Thyroid gland (tissue), 4 donors: ENCODE data around the gene MRPL16. TPM values are rescaled to one million over a fixed set of nuclear protein-coding genes. Genes with fewer than 3 reads are reported as not detected.
"Not testable (repeated sequence)": the region's sequence is repeated elsewhere in the genome, so short reads cannot be mapped to it uniquely, and the experiment has no call there.

ENCODE experiments used
- DNase-seq, 2 donors: peaks; one replicate each; pipeline ENCODE4 v3.0.0-alpha.2; 2019
- H3K27ac ChIP-seq, 3 donors: fragments of 200-600 bp; sonication (generic); 1 replicate in 2 of 3; 2 replicates in 1 of 3; pipeline ENCODE4 v1.5.1; 2016 to 2019; ENCODE audit warnings: mild to moderate bottlenecking in 1 of 3, moderate library complexity in 1 of 3
- H3K27me3 ChIP-seq: fragments of 200-600 bp; sonication (generic); one replicate; pipeline ENCODE4 v1.5.1; 2019
- H3K36me3 ChIP-seq, 2 donors: fragments of 200-600 bp; sonication (generic); one replicate each; pipeline ENCODE4 v1.5.1; 2016 to 2019
- H3K4me1 ChIP-seq, 2 donors: fragments of 200-600 bp; sonication (generic); one replicate each; pipeline ENCODE4 v1.5.1; 2017 to 2019
- H3K4me3 ChIP-seq, 3 donors: fragments of 200-600 bp; sonication (generic); replicated peaks in 1 of 3; 1 replicate in 2 of 3; 2 replicates in 1 of 3; pipeline ENCODE4 v1.5.1; 2016; ENCODE audit warnings: mild to moderate bottlenecking in 1 of 3
- H3K9me3 ChIP-seq: fragments of 200-600 bp; sonication (generic); one replicate; pipeline ENCODE4 v1.5.1; 2017
- CTCF ChIP-seq, 6 experiments: fragments of 200-600 bp in 3 of 6; fragments of 450-650 bp in 3 of 6; sonication (generic) in 3 of 6; IDR thresholded peaks; one replicate each; pipeline ENCODE4 v1.5.1; 2016 to 2019; ENCODE audit warnings: antibody characterized with exemption in 6 of 6, mild to moderate bottlenecking in 2 of 6, inconsistent platforms in 1 of 6, moderate library complexity in 1 of 6
- POLR2A ChIP-seq, 2 donors: fragments of 450-650 bp; IDR thresholded peaks; one replicate each; pipeline ENCODE4 v1.6.1; 2017; ENCODE audit warnings: antibody characterized with exemption in 2 of 2, mild to moderate bottlenecking in 2 of 2, moderate library complexity in 1 of 2
- WGBS, 2 donors: methylation state at CpG; one replicate each; pipeline ENCODE4 v1.1.5; 2017; 5-methylcytosine and 5-hydroxymethylcytosine counted together
- intact Hi-C: fragments of 100-400 bp; cut with DNase I; formaldehyde crosslinking; loops from one replicate; pipeline ENCODE4 v1.15.1; 2023
- total RNA-seq, 4 donors: library from RNA; depleted of rRNA; stranded (reverse); fragments of >200 nt; gene quantifications; one replicate each; pipeline ENCODE4 v1.2.3, GENCODE V29; 2016

The MRPL16 gene
- total RNA-seq, 4 donors from 2014 or later, result 19.4 to 40.7 (median 25.4) TPM

DNA sequence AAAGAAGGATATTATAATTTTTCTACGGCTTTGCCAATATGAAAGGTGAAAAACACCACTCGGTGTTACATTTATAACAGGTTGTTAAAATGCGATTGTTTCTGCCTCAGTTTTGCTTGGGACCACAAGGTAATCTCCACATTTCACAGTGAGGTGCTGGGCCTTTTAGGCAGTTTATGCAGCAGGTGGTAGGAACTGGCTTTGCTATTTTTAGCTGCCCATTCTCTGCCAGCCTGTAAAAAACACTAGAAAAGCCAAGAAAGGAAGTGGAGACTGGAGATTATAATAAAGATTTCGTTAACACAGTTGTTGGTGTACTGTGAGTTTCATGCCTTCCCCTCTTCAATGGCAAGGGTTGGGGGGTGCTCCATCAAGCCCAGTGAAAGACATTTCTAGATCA, 8.0 kb upstream of the MRPL16 start:
- TF ChIP-seq POLR2A (IDR thresholded peaks at IDR 0.05), result no peak
- TF ChIP-seq CTCF (IDR thresholded peaks at IDR 0.05), result no peak
- Histone ChIP-seq H3K9me3 (no peaks in the 10 kb centered on the region), H3K27me3 (no peaks in the 10 kb centered on the region), H3K4me3 (no peak overlapping the region), H3K27ac (no peak overlapping the region), H3K36me3 (no peaks in the 10 kb centered on the region), H3K4me1 (no peaks in the 10 kb centered on the region)
- WGBS, 2 donors, result 82 to 85% methylated on average over 4 of the region's 4 CpGs
- intact Hi-C loops, result no loop called here
- DNase-seq, result no peak

GRCh38 chr11:59816434-59816833, 5.9 kb upstream of the MRPL16 start:
- WGBS, 2 donors, result 70 to 76% methylated on average over 1 of the region's 1 CpG
- H3K4me1 ChIP-seq, intact Hi-C loops: not testable (repeated sequence)

GRCh38 chr11:59815754-59816153, 5.2 kb upstream of the MRPL16 start:
- no peak overlapping the region for H3K4me3 ChIP-seq
- H3K9me3 ChIP-seq, result no peaks in the 10 kb centered on the region
- no peaks in the 10 kb centered on the region for H3K36me3 ChIP-seq
- TF ChIP-seq POLR2A (IDR thresholded peaks at IDR 0.05), result no peak
- no peak for TF ChIP-seq CTCF (IDR thresholded peaks at IDR 0.05)
- H3K4me1 ChIP-seq, result peaks cover 0 to 5% of the 10 kb centered on the region in 2 donors
- DNase-seq, result no peak
- no peak overlapping the region for H3K27ac ChIP-seq
- 79 to 80% methylated on average over 1 of the region's 1 CpG for WGBS, 2 donors
- no peaks in the 10 kb centered on the region for H3K27me3 ChIP-seq
- intact Hi-C loops, result no loop called here

More at GRCh38 chr11:59816434-59816833, 5.9 kb upstream of the MRPL16 start:
- not testable (repeated sequence) for H3K9me3 ChIP-seq, DNase-seq, H3K27ac ChIP-seq, H3K27me3 ChIP-seq, H3K36me3 ChIP-seq, H3K4me3 ChIP-seq

DNA sequence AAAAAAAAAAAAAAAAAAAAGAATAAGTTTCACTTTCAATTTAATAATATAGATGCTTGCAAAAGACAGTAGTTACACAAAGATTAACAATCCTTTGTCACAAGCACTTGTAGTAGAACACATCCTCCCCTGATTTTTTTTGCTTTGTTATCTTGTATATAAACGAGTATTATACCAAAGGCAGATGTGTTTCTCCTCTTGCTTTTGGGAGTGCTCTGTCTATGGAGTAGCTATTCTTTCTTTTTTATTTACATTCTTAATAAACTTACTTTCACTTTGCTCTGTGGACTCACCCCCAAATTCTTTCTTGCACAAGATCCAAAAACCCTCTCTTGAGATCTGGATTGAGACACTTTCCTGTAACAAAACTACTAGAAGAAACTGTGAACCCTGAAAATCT, 3.4 kb upstream of the MRPL16 start:
- Histone ChIP-seq H3K4me1 (peaks cover 0 to 14% of the 10 kb centered on the region in 2 donors), H3K27ac (no peak overlapping the region), H3K9me3 (no peaks in the 10 kb centered on the region), H3K27me3 (no peaks in the 10 kb centered on the region), H3K4me3 (no peak overlapping the region), H3K36me3 (no peaks in the 10 kb centered on the region)
- intact Hi-C loops, result no loop called here
- DNase-seq, result no peak
- WGBS, 2 donors, result 61 to 79% methylated on average over 1 of the region's 1 CpG
- TF ChIP-seq CTCF (IDR thresholded peaks at IDR 0.05) (no peak), POLR2A (IDR thresholded peaks at IDR 0.05) (no peak)

- intact Hi-C loops, result no loop called here
- 82 to 91% methylated on average over 1 of the region's 1 CpG for WGBS, 2 donors
- Histone ChIP-seq H3K9me3 (no peaks in the 10 kb centered on the region), H3K27me3 (no peaks in the 10 kb centered on the region), H3K4me1 (peaks cover 0 to 14% of the 10 kb centered on the region in 2 donors), H3K36me3 (no peaks in the 10 kb centered on the region), H3K27ac (no peak overlapping the region), H3K4me3 (no peak overlapping the region)
- TF ChIP-seq POLR2A (IDR thresholded peaks at IDR 0.05), result no peak
- TF ChIP-seq CTCF (IDR thresholded peaks at IDR 0.05), result no peak
- DNase-seq, result no peak
These were observed 2.8 kb upstream of the MRPL16 start for GRCh38 chr11:59813364-59813763.

DNA sequence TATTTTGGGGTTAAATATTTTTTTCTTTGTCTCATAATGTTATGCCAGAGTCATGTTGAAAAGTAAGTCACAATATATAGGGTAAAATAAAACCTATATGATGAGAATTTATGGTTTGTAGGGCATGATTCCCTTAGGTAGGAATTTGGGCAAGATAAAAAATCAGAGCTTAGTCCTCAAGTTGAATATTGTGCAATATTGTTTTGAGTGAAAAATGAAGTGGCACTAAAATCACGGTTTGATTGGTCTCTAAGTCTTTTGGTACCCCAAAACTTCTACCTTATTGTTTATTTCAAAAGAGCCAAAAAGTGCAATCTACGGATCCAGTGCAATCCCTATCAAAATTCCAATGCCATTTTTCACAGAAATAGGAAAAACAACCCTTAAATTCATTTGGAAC, 1.6 kb upstream of the MRPL16 start:
- Histone ChIP-seq H3K9me3 (no peaks in the 10 kb centered on the region), H3K27ac (no peak overlapping the region), H3K4me1 (peaks cover 0 to 14% of the 10 kb centered on the region in 2 donors), H3K4me3 (no peak overlapping the region), H3K27me3 (no peaks in the 10 kb centered on the region), H3K36me3 (peaks cover 3 to 4% of the 10 kb centered on the region in 2 donors)
- TF ChIP-seq POLR2A (IDR thresholded peaks at IDR 0.05) (no peak), CTCF (IDR thresholded peaks at IDR 0.05) (no peak)
- DNase-seq, result no peak
- 87 to 90% methylated on average over 2 of the region's 2 CpGs for WGBS, 2 donors
- intact Hi-C loops, result no loop called here
